IMR-90 (cell line): ENCODE results near the gene CPXM1. TPM values are rescaled to one million over a fixed set of nuclear protein-coding genes. Genes with fewer than 3 reads are reported as not detected.

Experiments
- ATAC-seq: fragments of 200-7000 bp; cut with Tn5 transposase; 2 replicates; pipeline ENCODE4 v1.9.1; 2020; ENCODE audit warnings: low read depth, mild to moderate bottlenecking, moderate library complexity
- BruUV-seq: library from RNA; stranded (reverse); fragments of 400-500 nt; replicated peaks from 2 replicates; lab custom pipeline; 2021; lab: Mats Ljungman, UMichigan
- CTCF ChIA-PET: fragments of 300-600 bp; formaldehyde crosslinking; extraction: SDS; loops from one replicate; lab custom pipeline; 2021; ENCODE audit warnings: antibody characterized with exemption; lab: Yijun Ruan, JAX
- POLR2A ChIA-PET: fragments of 300-600 bp; sonication (Branson Sonifier 250); formaldehyde crosslinking; loops from one replicate; lab custom pipeline; 2022; ENCODE audit warnings: antibody characterized with exemption; ENCODE audit not compliant: unreplicated experiment; lab: Charles Lee
- DNase-seq: peaks from one replicate; pipeline ENCODE4 v3.0.0; 2013
- H2AFZ ChIP-seq: replicated peaks from 2 replicates; pipeline ENCODE3; 2013; ENCODE audit warnings: low read length, mild to moderate bottlenecking; ENCODE audit not compliant: poor library complexity
- H2AK5ac ChIP-seq: 2 replicates; pipeline ENCODE4 v1.6.1; 2013; ENCODE audit warnings: low read depth, low read length, inconsistent platforms
- H2AK9ac ChIP-seq: replicated peaks from 2 replicates; pipeline ENCODE3; 2013; ENCODE audit warnings: mild to moderate bottlenecking, low read depth, low read length, moderate library complexity; ENCODE audit not compliant: poor library complexity
- H2BK120ac ChIP-seq: 2 replicates; pipeline ENCODE4 v1.6.1; 2013; ENCODE audit warnings: low read depth, low read length, inconsistent platforms
- H2BK15ac ChIP-seq: 3 replicates; pipeline ENCODE4 v1.6.1; 2013; ENCODE audit warnings: low read depth, low read length, inconsistent platforms
- H2BK20ac ChIP-seq: 2 replicates; pipeline ENCODE4 v1.6.1; 2013; ENCODE audit warnings: low read depth, mild to moderate bottlenecking, inconsistent platforms, low read length, moderate library complexity
- H2BK5ac ChIP-seq: 2 replicates; pipeline ENCODE4 v1.6.1; 2013; ENCODE audit warnings: mild to moderate bottlenecking, low read depth, low read length, inconsistent platforms; ENCODE audit not compliant: poor library complexity, severe bottlenecking
- H3K14ac ChIP-seq: replicated peaks from 2 replicates; pipeline ENCODE4 v1.6.1; 2013; ENCODE audit warnings: low read depth, low read length, inconsistent platforms
- H3K18ac ChIP-seq: 2 replicates; pipeline ENCODE4 v1.6.1; 2013; ENCODE audit warnings: low read depth, low read length, control low read depth
- H3K23ac ChIP-seq: 2 replicates; pipeline ENCODE4 v1.6.1; 2013; ENCODE audit warnings: low read depth, low read length, inconsistent platforms
- H3K27ac ChIP-seq: 2 replicates; pipeline ENCODE4 v1.5.1; 2013; ENCODE audit warnings: mild to moderate bottlenecking, control low read depth, low read length; ENCODE audit not compliant: insufficient read depth
- H3K27me3 ChIP-seq: 2 replicates; pipeline ENCODE4 v1.6.1; 2013; ENCODE audit warnings: low read length; ENCODE audit not compliant: control insufficient read depth, insufficient read depth
- H3K36me3 ChIP-seq: 2 replicates; pipeline ENCODE4 v1.6.1; 2013; ENCODE audit warnings: low read length, mixed read lengths; ENCODE audit not compliant: control insufficient read depth, insufficient read depth
- H3K4ac ChIP-seq: 2 replicates; pipeline ENCODE4 v1.6.1; 2013; ENCODE audit warnings: low read depth, low read length, inconsistent platforms
- H3K4me1 ChIP-seq: 2 replicates; pipeline ENCODE4 v1.6.1; 2013; ENCODE audit warnings: low read length, mixed read lengths; ENCODE audit not compliant: control insufficient read depth, insufficient read depth
- H3K4me2 ChIP-seq: 2 replicates; pipeline ENCODE4 v1.6.1; 2013; ENCODE audit warnings: low read depth, mild to moderate bottlenecking, control low read depth, low read length, moderate library complexity
- H3K4me3 ChIP-seq: 2 replicates; pipeline ENCODE4 v1.5.1; 2013; ENCODE audit warnings: low read depth, mild to moderate bottlenecking, control low read depth, low read length, moderate library complexity; ENCODE audit not compliant: insufficient read depth
- H3K56ac ChIP-seq: 2 replicates; pipeline ENCODE4 v1.6.1; 2013; ENCODE audit warnings: low read length, inconsistent platforms; ENCODE audit not compliant: insufficient read depth; ENCODE audit errors: extremely low read depth
- H3K79me1 ChIP-seq, 2 experiments: 2 replicates each; pipeline ENCODE4 v1.6.1; 2013; ENCODE audit warnings: low read length in 2 of 2, inconsistent platforms in 1 of 2, low read depth in 1 of 2
- H3K9ac ChIP-seq: 2 replicates; pipeline ENCODE4 v1.6.1; 2013; ENCODE audit warnings: low read depth, low read length, control low read depth
- H3K9me1 ChIP-seq: 2 replicates; pipeline ENCODE4 v1.6.1; 2013; ENCODE audit warnings: low read length, inconsistent platforms; ENCODE audit not compliant: insufficient read depth
- H3K9me3 ChIP-seq: 2 replicates; pipeline ENCODE4 v1.6.1; 2013; ENCODE audit warnings: low read length; ENCODE audit not compliant: control insufficient read depth, insufficient read depth
- H4K20me1 ChIP-seq: 2 replicates; pipeline ENCODE4 v1.6.1; 2013; ENCODE audit warnings: low read length, inconsistent platforms; ENCODE audit not compliant: insufficient read depth
- H4K5ac ChIP-seq: 2 replicates; pipeline ENCODE4 v1.6.1; 2013; ENCODE audit warnings: mild to moderate bottlenecking, low read depth, low read length, control low read depth
- H4K8ac ChIP-seq, 2 experiments: 2 replicates each; pipeline ENCODE4 v1.6.1; 2013; ENCODE audit warnings: low read depth in 2 of 2, low read length in 2 of 2, control low read depth in 1 of 2, inconsistent platforms in 1 of 2
- H4K91ac ChIP-seq: 2 replicates; pipeline ENCODE4 v1.6.1; 2013; ENCODE audit warnings: low read depth, low read length, inconsistent platforms; ENCODE audit not compliant: insufficient read depth
- BHLHE40 ChIP-seq: fragments of 150-350 bp; IDR thresholded peaks from 2 replicates; pipeline ENCODE4 v1.6.1; 2016; ENCODE audit warnings: mild to moderate bottlenecking, low read depth, low read length
- CEBPB ChIP-seq: IDR thresholded peaks from 2 replicates; pipeline ENCODE4 v1.6.1; 2012; ENCODE audit warnings: low read depth, low read length, improper control_type of control experiment
- CHD1 ChIP-seq: IDR thresholded peaks from 2 replicates; pipeline ENCODE4 v1.6.1; 2012; ENCODE audit warnings: low read depth, low read length, improper control_type of control experiment
- FOS ChIP-seq: fragments of 150-350 bp; IDR thresholded peaks from 2 replicates; pipeline ENCODE4 v1.6.1; 2016; ENCODE audit warnings: low read depth, low read length
- MAFK ChIP-seq: IDR thresholded peaks from 2 replicates; pipeline ENCODE4 v1.6.1; 2012; ENCODE audit warnings: low read depth, low read length, improper control_type of control experiment
- MAZ ChIP-seq: IDR thresholded peaks from 2 replicates; pipeline ENCODE4 v1.6.1; 2012; ENCODE audit warnings: low read depth, mild to moderate bottlenecking, low read length, improper control_type of control experiment, moderate library complexity, borderline replicate concordance
- MXI1 ChIP-seq: IDR thresholded peaks from 2 replicates; pipeline ENCODE4 v1.6.1; 2012; ENCODE audit warnings: low read depth, mild to moderate bottlenecking, low read length, moderate library complexity, borderline replicate concordance
- NFE2L2 ChIP-seq: fragments of 150-350 bp; IDR thresholded peaks from 2 replicates; pipeline ENCODE4 v1.6.1; 2016; ENCODE audit warnings: low read depth, mild to moderate bottlenecking, low read length
- POLR2A ChIP-seq: IDR thresholded peaks from 2 replicates; pipeline ENCODE4 v1.6.1; 2012; ENCODE audit warnings: mild to moderate bottlenecking, low read depth, low read length
- RAD21 ChIP-seq: IDR thresholded peaks from 2 replicates; pipeline ENCODE4 v1.6.1; 2012; ENCODE audit warnings: low read length, improper control_type of control experiment
- RCOR1 ChIP-seq: IDR thresholded peaks from 2 replicates; pipeline ENCODE4 v1.6.1; 2012; ENCODE audit warnings: mild to moderate bottlenecking, low read length, improper control_type of control experiment; ENCODE audit not compliant: insufficient replicate concordance
- RFX5 ChIP-seq: IDR thresholded peaks from 2 replicates; pipeline ENCODE4 v1.8.0; 2012; ENCODE audit warnings: low read depth, mild to moderate bottlenecking, low read length, moderate library complexity
- SMC3 ChIP-seq: fragments of 150-350 bp; IDR thresholded peaks from 2 replicates; pipeline ENCODE4 v1.6.1; 2016; ENCODE audit warnings: low read depth, mild to moderate bottlenecking, antibody characterized with exemption, low read length, moderate library complexity
- WGBS, 2 experiments: methylation state at CpG; one replicate each; pipeline versions ENCODE4 v1.1.5 to v1.1.7; 2013; ENCODE audit warnings: missing lambda C conversion rate in 2 of 2; ENCODE audit not compliant: insufficient read length in 1 of 2; ENCODE audit errors: extremely low coverage in 2 of 2; 5-methylcytosine and 5-hydroxymethylcytosine counted together
- dilution Hi-C: fragments of 300-500 bp; cut with HindIII; formaldehyde crosslinking; loops from one replicate; pipeline ENCODE4 v1.14.3; 2018; ENCODE audit warnings: low sequenced_read_pairs; ENCODE audit not compliant: unreplicated experiment
- in situ Hi-C: fragments of 300-500 bp; cut with MboI; formaldehyde crosslinking; loops from 3 replicates; pipeline ENCODE4 v1.14.3; 2019; ENCODE audit warnings: low sequenced_read_pairs, inconsistent platforms, mixed read lengths
- intact Hi-C: fragments of 100-400 bp; cut with micrococcal nuclease; formaldehyde crosslinking; loops from 2 replicates; pipeline ENCODE4 v1.10.0; 2022
- polyA plus RNA-seq, 3 experiments: library from polyadenylated mRNA; depleted of rRNA; stranded (reverse); fragments of >200 nt; gene quantifications; 2 replicates each; pipeline ENCODE4 v1.2.3, GENCODE V29; 2012; ENCODE audit warnings: low replicate concordance in 1 of 3
- total RNA-seq: library from RNA; depleted of rRNA; stranded (reverse); fragments of >200 nt; gene quantifications from 2 replicates; pipeline ENCODE4 v1.2.3, GENCODE V29; 2012
- TF ChIP-seq, protein P1 (sequence below): fragments of 150-350 bp; IDR thresholded peaks from 2 replicates; pipeline ENCODE4 v1.6.1; 2017; ENCODE audit warnings: mild to moderate bottlenecking, antibody characterized with exemption, low read length, low read depth
- TF ChIP-seq, protein P2 (sequence below): fragments of 150-350 bp; IDR thresholded peaks from 2 replicates; pipeline ENCODE4 v1.6.1; 2016; ENCODE audit warnings: low read depth, mild to moderate bottlenecking, low read length, moderate library complexity, borderline replicate concordance
- TF ChIP-seq, protein P3 (sequence below): conservative IDR thresholded peaks from 2 replicates; pipeline ENCODE4 v1.5.1; 2012; ENCODE audit warnings: mild to moderate bottlenecking, low read depth, low read length, improper control_type of control experiment

Gene CPXM1
- total and polyA plus RNA-seq, 2 of the 4 experiments (the other 2 are of a cell fraction): 1.1 to 4.6 TPM

DNA sequence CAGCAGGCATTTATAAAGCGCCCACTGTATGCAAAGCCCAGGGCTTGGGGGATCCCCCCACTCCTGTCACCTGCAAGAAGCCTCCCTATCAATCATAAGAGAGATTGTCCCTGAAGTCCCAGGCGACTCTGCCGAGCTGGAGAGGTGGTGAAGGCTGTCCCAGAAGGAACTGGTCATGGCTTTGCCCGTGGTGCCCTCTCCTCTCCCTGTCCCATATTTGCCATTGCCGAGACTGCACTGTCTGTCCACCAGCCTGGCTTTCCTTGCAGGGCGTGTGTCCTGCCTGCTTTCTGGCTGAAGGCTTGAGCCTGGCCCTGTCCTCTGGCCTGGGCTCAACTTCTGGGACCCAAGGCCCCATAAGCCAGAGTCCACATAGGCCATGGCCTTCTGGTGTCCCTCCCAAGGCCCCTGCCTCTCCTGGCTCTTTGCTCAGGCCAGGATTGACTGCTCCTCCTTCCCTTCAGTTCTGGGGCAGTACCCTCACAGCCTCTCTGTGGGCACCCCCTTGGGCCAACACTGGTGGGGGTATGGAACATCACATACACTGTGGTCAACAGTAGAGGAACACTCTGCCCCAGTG, 46.9 kb downstream of the CPXM1 start:
- Histone ChIP-seq H3K9me1 (no peaks in the 10 kb centered on the region), H4K20me1 (no peaks in the 10 kb centered on the region), H3K79me1 (no peaks in the 10 kb centered on the region), H3K56ac (no peak overlapping the region), H4K5ac (no peak overlapping the region), H3K9ac (no peak overlapping the region), H2BK15ac (no peak overlapping the region), H2AK5ac (no peak overlapping the region), H3K4me3 (no peak overlapping the region), H3K4ac (no peak overlapping the region), H4K91ac (no peak overlapping the region), H3K18ac (no peak overlapping the region), H2AFZ (no peak overlapping the region), H3K27me3 (peaks cover 59% of the 10 kb centered on the region), H3K23ac (no peak overlapping the region), H3K14ac (no peak overlapping the region), H2BK5ac (no peak overlapping the region), H3K4me2 (no peak overlapping the region), H3K4me1 (peaks cover 8% of the 10 kb centered on the region; the same call in 1 of the 2 replicates), H2AK9ac (no peak overlapping the region), H3K36me3 (no peaks in the 10 kb centered on the region), H4K8ac (no peak overlapping the region), H2BK20ac (no peak overlapping the region), H3K27ac (no peak overlapping the region), H2BK120ac (no peak overlapping the region), H3K9me3 (no peaks in the 10 kb centered on the region)
- dilution Hi-C loops (no loop called here), in situ Hi-C loops (loop anchor here (5.0 to 10.0 kb wide), 2 partner anchors 99 to 241 kb away; no protein-coding TSS in a partner anchor), intact Hi-C loops (no loop called here)
- ChIA-PET POLR2A (no interaction called here), CTCF (interaction anchor here (0.9 to 1.4 kb wide), 4 partner anchors 13 to 99 kb away, joined by 3 to 6 read pairs (median 4); no protein-coding TSS in a partner anchor)
- no peak for DNase-seq
- TF ChIP-seq RCOR1: no peak
- no peak for TF ChIP-seq NFE2L2
- TF ChIP-seq CHD1: no peak
- TF ChIP-seq, protein P1, sequence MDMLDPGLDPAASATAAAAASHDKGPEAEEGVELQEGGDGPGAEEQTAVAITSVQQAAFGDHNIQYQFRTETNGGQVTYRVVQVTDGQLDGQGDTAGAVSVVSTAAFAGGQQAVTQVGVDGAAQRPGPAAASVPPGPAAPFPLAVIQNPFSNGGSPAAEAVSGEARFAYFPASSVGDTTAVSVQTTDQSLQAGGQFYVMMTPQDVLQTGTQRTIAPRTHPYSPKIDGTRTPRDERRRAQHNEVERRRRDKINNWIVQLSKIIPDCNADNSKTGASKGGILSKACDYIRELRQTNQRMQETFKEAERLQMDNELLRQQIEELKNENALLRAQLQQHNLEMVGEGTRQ: no peak
- TF ChIP-seq SMC3: no peak
- no peak for TF ChIP-seq MXI1
- no peak for TF ChIP-seq RAD21
- TF ChIP-seq FOS: no peak
- TF ChIP-seq, protein P2, sequence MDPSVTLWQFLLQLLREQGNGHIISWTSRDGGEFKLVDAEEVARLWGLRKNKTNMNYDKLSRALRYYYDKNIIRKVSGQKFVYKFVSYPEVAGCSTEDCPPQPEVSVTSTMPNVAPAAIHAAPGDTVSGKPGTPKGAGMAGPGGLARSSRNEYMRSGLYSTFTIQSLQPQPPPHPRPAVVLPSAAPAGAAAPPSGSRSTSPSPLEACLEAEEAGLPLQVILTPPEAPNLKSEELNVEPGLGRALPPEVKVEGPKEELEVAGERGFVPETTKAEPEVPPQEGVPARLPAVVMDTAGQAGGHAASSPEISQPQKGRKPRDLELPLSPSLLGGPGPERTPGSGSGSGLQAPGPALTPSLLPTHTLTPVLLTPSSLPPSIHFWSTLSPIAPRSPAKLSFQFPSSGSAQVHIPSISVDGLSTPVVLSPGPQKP: no peak
- no peak for TF ChIP-seq MAZ
- TF ChIP-seq RFX5: no peak
- TF ChIP-seq POLR2A: no peak
- TF ChIP-seq BHLHE40: no peak
- no peak for TF ChIP-seq MAFK
- TF ChIP-seq CEBPB: no peak
- TF ChIP-seq, protein P3, sequence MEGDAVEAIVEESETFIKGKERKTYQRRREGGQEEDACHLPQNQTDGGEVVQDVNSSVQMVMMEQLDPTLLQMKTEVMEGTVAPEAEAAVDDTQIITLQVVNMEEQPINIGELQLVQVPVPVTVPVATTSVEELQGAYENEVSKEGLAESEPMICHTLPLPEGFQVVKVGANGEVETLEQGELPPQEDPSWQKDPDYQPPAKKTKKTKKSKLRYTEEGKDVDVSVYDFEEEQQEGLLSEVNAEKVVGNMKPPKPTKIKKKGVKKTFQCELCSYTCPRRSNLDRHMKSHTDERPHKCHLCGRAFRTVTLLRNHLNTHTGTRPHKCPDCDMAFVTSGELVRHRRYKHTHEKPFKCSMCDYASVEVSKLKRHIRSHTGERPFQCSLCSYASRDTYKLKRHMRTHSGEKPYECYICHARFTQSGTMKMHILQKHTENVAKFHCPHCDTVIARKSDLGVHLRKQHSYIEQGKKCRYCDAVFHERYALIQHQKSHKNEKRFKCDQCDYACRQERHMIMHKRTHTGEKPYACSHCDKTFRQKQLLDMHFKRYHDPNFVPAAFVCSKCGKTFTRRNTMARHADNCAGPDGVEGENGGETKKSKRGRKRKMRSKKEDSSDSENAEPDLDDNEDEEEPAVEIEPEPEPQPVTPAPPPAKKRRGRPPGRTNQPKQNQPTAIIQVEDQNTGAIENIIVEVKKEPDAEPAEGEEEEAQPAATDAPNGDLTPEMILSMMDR: no peak
- BruUV-seq: no TSS peak
- ATAC-seq: no peak
- WGBS, 2 experiments: no CpG with 5 or more reads among the region's 6 CpGs
